ENCODE data around the gene PHF19. TPM values are rescaled to one million over a fixed set of nuclear protein-coding genes. Genes with fewer than 3 reads are reported as not detected.

Gene PHF19
- total and polyA plus RNA-seq, 2 donors, result 32.6 to 47.1 TPM

GRCh38 chr9:120905315-120906164 is 28.6 kb upstream of the PHF19 start:
- H3K9me3 ChIP-seq (ENCODE audit: control insufficient read depth in 2 of 2, insufficient read depth in 1 of 2, low read length in 1 of 2), result no peaks in the 10 kb centered on the region
- H3K36me3 ChIP-seq (ENCODE audit: control insufficient read depth in 2 of 2, insufficient read depth in 2 of 2, low read length in 1 of 2), result peaks cover 3 to 6% of the 10 kb centered on the region in 2 donors
- 65% methylated on average over 11 of the region's 11 CpGs for WGBS
- peak in 1 of 9 donors; percentile 78 for DNase-seq (ENCODE audit: low read depth in 6 of 9, low spot score in 9 of 9)
- H3K4me3 ChIP-seq (ENCODE audit: low read length in 2 of 2), result no peak overlapping the region
- H3K27ac ChIP-seq (ENCODE audit: low read depth in 1 of 2, low read length in 1 of 2), result peak overlapping the region; percentile 99
- peaks cover 69 to 78% of the 10 kb centered on the region in 2 donors for H3K4me1 ChIP-seq (ENCODE audit: control insufficient read depth in 2 of 2, insufficient read depth in 2 of 2, low read length in 2 of 2)
- no peaks in the 10 kb centered on the region for H3K27me3 ChIP-seq (ENCODE audit: control insufficient read depth in 2 of 2, insufficient read depth in 1 of 2, low read length in 1 of 2)

- no peaks in the 10 kb centered on the region for H3K9me3 ChIP-seq (ENCODE audit: control insufficient read depth in 2 of 2, insufficient read depth in 1 of 2, low read length in 1 of 2)
- no peaks in the 10 kb centered on the region for H3K27me3 ChIP-seq (ENCODE audit: control insufficient read depth in 2 of 2, insufficient read depth in 1 of 2, low read length in 1 of 2)
- peaks cover 3 to 6% of the 10 kb centered on the region in 2 donors for H3K36me3 ChIP-seq (ENCODE audit: control insufficient read depth in 2 of 2, insufficient read depth in 2 of 2, low read length in 1 of 2)
- WGBS, result 98% methylated on average over 11 of the region's 11 CpGs
- H3K27ac ChIP-seq (ENCODE audit: low read depth in 1 of 2, low read length in 1 of 2), result peak overlapping the region; percentile 99
- no peak overlapping the region for H3K4me3 ChIP-seq (ENCODE audit: low read length in 2 of 2)
- H3K4me1 ChIP-seq (ENCODE audit: control insufficient read depth in 2 of 2, insufficient read depth in 2 of 2, low read length in 2 of 2), result peaks cover 71 to 78% of the 10 kb centered on the region in 2 donors
- no peak for DNase-seq (ENCODE audit: low read depth in 6 of 9, low spot score in 9 of 9)
Measured at GRCh38 chr9:120904978-120905301, 28.0 kb upstream of the PHF19 start.

GRCh38 chr9:120904061-120904977 is 27.3 kb upstream of the PHF19 start:
- peaks cover 3 to 5% of the 10 kb centered on the region in 2 donors for H3K36me3 ChIP-seq (ENCODE audit: control insufficient read depth in 2 of 2, insufficient read depth in 2 of 2, low read length in 1 of 2)
- H3K27ac ChIP-seq (ENCODE audit: low read depth in 1 of 2, low read length in 1 of 2), result peak overlapping the region; percentile 99
- peak overlapping the region in 1 of 2 donors; percentile 0 for H3K4me3 ChIP-seq (ENCODE audit: low read length in 2 of 2)
- H3K27me3 ChIP-seq (ENCODE audit: control insufficient read depth in 2 of 2, insufficient read depth in 1 of 2, low read length in 1 of 2), result no peaks in the 10 kb centered on the region
- DNase-seq (ENCODE audit: low read depth in 6 of 9, low spot score in 9 of 9), result peak in 4 of 9 donors; percentile 81 to 94 (median 86)
- no peaks in the 10 kb centered on the region for H3K9me3 ChIP-seq (ENCODE audit: control insufficient read depth in 2 of 2, insufficient read depth in 1 of 2, low read length in 1 of 2)
- peaks cover 71 to 78% of the 10 kb centered on the region in 2 donors for H3K4me1 ChIP-seq (ENCODE audit: control insufficient read depth in 2 of 2, insufficient read depth in 2 of 2, low read length in 2 of 2)
- 76% methylated on average over 16 of the region's 16 CpGs for WGBS

- H3K4me1 ChIP-seq (ENCODE audit: control insufficient read depth in 2 of 2, insufficient read depth in 2 of 2, low read length in 2 of 2), result peaks cover 69 to 89% of the 10 kb centered on the region in 2 donors
- H3K36me3 ChIP-seq (ENCODE audit: control insufficient read depth in 2 of 2, insufficient read depth in 2 of 2, low read length in 1 of 2), result no peaks in the 10 kb centered on the region
- WGBS, result 17% methylated on average over 14 of the region's 14 CpGs
- H3K27ac ChIP-seq (ENCODE audit: low read depth in 1 of 2, low read length in 1 of 2), result peak overlapping the region; percentile 99
- no peak overlapping the region for H3K4me3 ChIP-seq (ENCODE audit: low read length in 2 of 2)
- DNase-seq (ENCODE audit: low read depth in 6 of 9, low spot score in 9 of 9), result peak in 3 of 9 donors; percentile 65 to 91 (median 74)
- H3K27me3 ChIP-seq (ENCODE audit: control insufficient read depth in 2 of 2, insufficient read depth in 1 of 2, low read length in 1 of 2), result no peaks in the 10 kb centered on the region
- no peaks in the 10 kb centered on the region for H3K9me3 ChIP-seq (ENCODE audit: control insufficient read depth in 2 of 2, insufficient read depth in 1 of 2, low read length in 1 of 2)
Measured at GRCh38 chr9:120902569-120903535, 25.9 kb upstream of the PHF19 start.

GRCh38 chr9:120901755-120902568 is 25.0 kb upstream of the PHF19 start:
- H3K27ac ChIP-seq (ENCODE audit: low read depth in 1 of 2, low read length in 1 of 2), result peak overlapping the region; percentile 99
- WGBS, result 59% methylated on average over 12 of the region's 12 CpGs
- H3K4me3 ChIP-seq (ENCODE audit: low read length in 2 of 2), result no peak overlapping the region
- H3K36me3 ChIP-seq (ENCODE audit: control insufficient read depth in 2 of 2, insufficient read depth in 2 of 2, low read length in 1 of 2), result no peaks in the 10 kb centered on the region
- H3K4me1 ChIP-seq (ENCODE audit: control insufficient read depth in 2 of 2, insufficient read depth in 2 of 2, low read length in 2 of 2), result peaks cover 71 to 97% of the 10 kb centered on the region in 2 donors
- H3K9me3 ChIP-seq (ENCODE audit: control insufficient read depth in 2 of 2, insufficient read depth in 1 of 2, low read length in 1 of 2), result peaks cover 0 to under 1% of the 10 kb centered on the region in 2 donors
- H3K27me3 ChIP-seq (ENCODE audit: control insufficient read depth in 2 of 2, insufficient read depth in 1 of 2, low read length in 1 of 2), result no peaks in the 10 kb centered on the region
- no peak for DNase-seq (ENCODE audit: low read depth in 6 of 9, low spot score in 9 of 9)

- Histone ChIP-seq H3K9me3 (ENCODE audit: control insufficient read depth in 2 of 2, insufficient read depth in 1 of 2, low read length in 1 of 2) (peaks cover 0 to 4% of the 10 kb centered on the region in 2 donors), H3K27ac (ENCODE audit: low read depth in 1 of 2, low read length in 1 of 2) (peak overlapping the region; percentile 74 to 75), H3K4me3 (ENCODE audit: low read length in 2 of 2) (no peak overlapping the region), H3K27me3 (ENCODE audit: control insufficient read depth in 2 of 2, insufficient read depth in 1 of 2, low read length in 1 of 2) (no peaks in the 10 kb centered on the region), H3K4me1 (ENCODE audit: control insufficient read depth in 2 of 2, insufficient read depth in 2 of 2, low read length in 2 of 2) (peaks cover 65 to 96% of the 10 kb centered on the region in 2 donors), H3K36me3 (ENCODE audit: control insufficient read depth in 2 of 2, insufficient read depth in 2 of 2, low read length in 1 of 2) (no peaks in the 10 kb centered on the region)
- no peak for DNase-seq (ENCODE audit: low read depth in 6 of 9, low spot score in 9 of 9)
- WGBS, result 97% methylated on average over 3 of the region's 3 CpGs
Measured at GRCh38 chr9:120900824-120901223, 23.8 kb upstream of the PHF19 start.

GRCh38 chr9:120899490-120900068 is 22.6 kb upstream of the PHF19 start:
- H3K36me3 ChIP-seq (ENCODE audit: control insufficient read depth in 2 of 2, insufficient read depth in 2 of 2, low read length in 1 of 2), result no peaks in the 10 kb centered on the region
- H3K27me3 ChIP-seq (ENCODE audit: control insufficient read depth in 2 of 2, insufficient read depth in 1 of 2, low read length in 1 of 2), result no peaks in the 10 kb centered on the region
- WGBS, result 94% methylated on average over 6 of the region's 6 CpGs
- peaks cover 56 to 96% of the 10 kb centered on the region in 2 donors for H3K4me1 ChIP-seq (ENCODE audit: control insufficient read depth in 2 of 2, insufficient read depth in 2 of 2, low read length in 2 of 2)
- H3K9me3 ChIP-seq (ENCODE audit: control insufficient read depth in 2 of 2, insufficient read depth in 1 of 2, low read length in 1 of 2), result peaks cover 0 to 4% of the 10 kb centered on the region in 2 donors
- H3K27ac ChIP-seq (ENCODE audit: low read depth in 1 of 2, low read length in 1 of 2), result peak overlapping the region in 1 of 2 donors; percentile 29
- no peak overlapping the region for H3K4me3 ChIP-seq (ENCODE audit: low read length in 2 of 2)
- no peak for DNase-seq (ENCODE audit: low read depth in 6 of 9, low spot score in 9 of 9)

Measured in thymus (tissue), 11 donors.